K562 (cell line): Measurements from ENCODE around the gene FOXO4.

ENCODE experiments used
- CHAMP1 ChIP-seq: fragments of 450-650 bp; IDR thresholded peaks from 2 replicates; pipeline ENCODE4 v1.6.1; 2016; ENCODE audit warnings: mild to moderate bottlenecking
- CTCF ChIP-seq, 3 experiments: IDR thresholded peaks in 2 of 3; conservative IDR thresholded peaks in 1 of 3; 2 replicates each; pipeline ENCODE4 v1.5.1; 2011 to 2012; ENCODE audit warnings: low read length in 3 of 3, mild to moderate bottlenecking in 3 of 3, control low read depth in 2 of 3, improper control_type of control experiment in 1 of 3, inconsistent platforms in 1 of 3, low read depth in 1 of 3, mixed read lengths in 1 of 3, moderate library complexity in 1 of 3; ENCODE audit not compliant: insufficient read depth in 2 of 3
- EGR1 ChIP-seq: fragments of 450-650 bp; conservative IDR thresholded peaks from 2 replicates; pipeline ENCODE4 v1.6.1; 2017; ENCODE audit warnings: mild to moderate bottlenecking
- MBD1 ChIP-seq: fragments of 250-450 bp; sonication (Bioruptor Pico); IDR thresholded peaks from 2 replicates; pipeline ENCODE4 v1.8.0; 2022; ENCODE audit warnings: inconsistent platforms
- NFXL1 ChIP-seq: fragments of 450-650 bp; formaldehyde crosslinking; IDR thresholded peaks from 2 replicates; pipeline ENCODE4 v1.4.0; 2021; ENCODE audit warnings: mild to moderate bottlenecking
- NFYB ChIP-seq: IDR thresholded peaks from 2 replicates; pipeline ENCODE4 v1.6.1; 2011; ENCODE audit warnings: mild to moderate bottlenecking, moderate library complexity; ENCODE audit not compliant: insufficient read length; ENCODE audit errors: extremely low read depth
- PTRF ChIP-seq: fragments of 450-650 bp; IDR thresholded peaks from 2 replicates; pipeline ENCODE4 v1.6.1; 2016; ENCODE audit warnings: mild to moderate bottlenecking, missing genetic modification characterization, missing compliant biosample characterization
- RBM14 ChIP-seq: fragments of 200-400 bp; formaldehyde crosslinking; IDR thresholded peaks from 2 replicates; pipeline ENCODE4 v1.6.1; 2018; ENCODE audit warnings: low read depth, mild to moderate bottlenecking, low read length, moderate library complexity, borderline replicate concordance; ENCODE audit not compliant: insufficient read depth
- TCF7L2 ChIP-seq: fragments of 150-350 bp; IDR thresholded peaks from 2 replicates; pipeline ENCODE4 v1.6.1; 2016; ENCODE audit warnings: low read depth, mild to moderate bottlenecking, low read length, moderate library complexity

GRCh38 chrX:71098302-71098701, 2.7 kb downstream of the FOXO4 start:
- TF ChIP-seq NFXL1 (CRISPR knock-in tag) (no peak), RBM14 (no peak), CTCF (IDR thresholded peaks at IDR 0.05 in 2 of 3, conservative IDR thresholded peaks at IDR 0.05 in 1 of 3; ENCODE audit: insufficient read depth in 2 of 3, low read depth in 1 of 3, low read length in 3 of 3) (peak; percentile 69 to 73 (median 72)), EGR1 (no peak), MBD1 (CRISPR knock-in tag) (no peak), TCF7L2 (no peak), CHAMP1 (no peak), NFYB (no peak), PTRF (tag) (no peak)
